ENCODE results near the gene ABCC3.

ABCC3 gene

DNA sequence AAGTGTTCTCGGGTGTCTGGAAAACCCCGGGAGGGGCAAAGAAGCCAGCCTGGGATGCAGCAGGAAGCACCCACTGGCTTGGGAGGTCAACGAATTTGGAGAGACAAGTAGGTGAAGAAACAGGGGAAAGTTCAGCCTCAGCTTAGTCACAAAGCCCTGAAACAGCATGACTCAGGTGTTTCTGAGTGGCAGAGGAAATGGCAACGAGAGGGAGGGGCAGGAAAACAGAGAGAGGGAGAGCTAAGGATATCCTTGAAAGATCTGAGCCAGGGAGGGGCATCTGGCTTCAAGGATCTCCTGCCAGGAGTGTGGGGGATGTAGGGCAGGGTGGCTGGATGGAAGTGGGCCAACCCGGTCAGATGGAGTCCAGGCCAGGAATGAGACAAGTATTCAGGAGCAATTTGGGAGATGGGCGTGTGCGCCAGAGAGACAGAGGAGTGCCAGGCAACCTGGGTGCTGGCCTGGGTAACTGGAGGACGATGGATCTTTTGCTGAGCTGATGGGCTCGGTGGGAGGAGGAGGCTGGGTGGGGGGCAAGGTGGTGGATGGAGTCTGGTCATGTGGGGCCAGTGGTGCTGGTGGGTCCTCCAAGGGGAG lies 27.2 kb downstream of the ABCC3 start:
- ChIA-PET POLR2A (no interaction called here), CTCF (interaction anchor here (0.6 to 1.3 kb wide), 4 partner anchors 12 to 180 kb away, joined by 3 to 4 read pairs (median 3); no protein-coding TSS in a partner anchor)
- no peak for DNase-seq (ENCODE audit: extremely low spot score)
- TF ChIP-seq CTBP1 (IDR thresholded peaks at IDR 0.05; ENCODE audit: borderline replicate concordance) (no peak), TARDBP (IDR thresholded peaks at IDR 0.05) (no peak), ZNF384 (IDR thresholded peaks at IDR 0.05) (no peak), SUZ12 (IDR thresholded peaks at IDR 0.05) (no peak), ARNT (IDR thresholded peaks at IDR 0.05) (no peak), HDGF (IDR thresholded peaks at IDR 0.05; ENCODE audit: borderline replicate concordance) (no peak), FOXM1 (IDR thresholded peaks at IDR 0.05; ENCODE audit: borderline replicate concordance) (no peak), BHLHE40 (IDR thresholded peaks at IDR 0.05; ENCODE audit: borderline replicate concordance) (no peak), PKNOX1 (IDR thresholded peaks at IDR 0.05) (no peak), NFRKB (IDR thresholded peaks at IDR 0.05) (no peak)

GRCh38 chr17:50662632-50663225 lies 28.0 kb downstream of the ABCC3 start:
- POLR2A ChIA-PET = no interaction called here

GRCh38 chr17:50663812-50664374 lies 29.2 kb downstream of the ABCC3 start:
- ChIA-PET CTCF (no interaction called here), POLR2A (no interaction called here)
- no peak for TF ChIP-seq HDGF (IDR thresholded peaks at IDR 0.05; ENCODE audit: borderline replicate concordance)
- TF ChIP-seq FOXA1 (IDR thresholded peaks at IDR 0.05) = no peak
- no peak for TF ChIP-seq NFRKB (IDR thresholded peaks at IDR 0.05)
- TF ChIP-seq ARNT (IDR thresholded peaks at IDR 0.05) = no peak
- TF ChIP-seq LEF1 (IDR thresholded peaks at IDR 0.05; ENCODE audit: borderline replicate concordance) = no peak
- TF ChIP-seq PKNOX1 (IDR thresholded peaks at IDR 0.05) = no peak
- no peak for TF ChIP-seq FOXK2 (IDR thresholded peaks at IDR 0.05)
- no peak for TF ChIP-seq CTBP1 (IDR thresholded peaks at IDR 0.05; ENCODE audit: borderline replicate concordance)
- TF ChIP-seq ZNF384 (IDR thresholded peaks at IDR 0.05) = no peak
- TF ChIP-seq SUZ12 (IDR thresholded peaks at IDR 0.05) = no peak
- no peak for TF ChIP-seq L3MBTL2 (conservative IDR thresholded peaks at IDR 0.05)
- no peak for DNase-seq (ENCODE audit: extremely low spot score)

More at GRCh38 chr17:50662632-50663225, 28.0 kb downstream of the ABCC3 start:
- TF ChIP-seq NFRKB (IDR thresholded peaks at IDR 0.05) (no peak), SP1 (IDR thresholded peaks at IDR 0.05) (no peak), L3MBTL2 (conservative IDR thresholded peaks at IDR 0.05) (no peak), PKNOX1 (IDR thresholded peaks at IDR 0.05) (no peak), HDGF (IDR thresholded peaks at IDR 0.05; ENCODE audit: borderline replicate concordance) (no peak), CTBP1 (IDR thresholded peaks at IDR 0.05; ENCODE audit: borderline replicate concordance) (no peak), BHLHE40 (IDR thresholded peaks at IDR 0.05; ENCODE audit: borderline replicate concordance) (no peak), FOXM1 (IDR thresholded peaks at IDR 0.05; ENCODE audit: borderline replicate concordance) (no peak), ZNF384 (IDR thresholded peaks at IDR 0.05) (no peak), FOXK2 (IDR thresholded peaks at IDR 0.05) (no peak)
- no peak for DNase-seq (ENCODE audit: extremely low spot score)
- CTCF ChIA-PET = interaction anchor here (1.1 kb wide), 1 partner anchor 13 kb away, joined by 4 read pairs; no protein-coding TSS in a partner anchor

- no peak for DNase-seq (ENCODE audit: extremely low spot score)
- TF ChIP-seq ZNF384 (IDR thresholded peaks at IDR 0.05) (no peak), SUZ12 (IDR thresholded peaks at IDR 0.05) (no peak), SP1 (IDR thresholded peaks at IDR 0.05) (no peak), FOXM1 (IDR thresholded peaks at IDR 0.05; ENCODE audit: borderline replicate concordance) (no peak), TARDBP (IDR thresholded peaks at IDR 0.05) (no peak), L3MBTL2 (conservative IDR thresholded peaks at IDR 0.05) (no peak), ELF4 (IDR thresholded peaks at IDR 0.05) (no peak), FOXA1 (IDR thresholded peaks at IDR 0.05) (no peak), ARNT (IDR thresholded peaks at IDR 0.05) (no peak), FOXK2 (IDR thresholded peaks at IDR 0.05) (no peak), LEF1 (IDR thresholded peaks at IDR 0.05; ENCODE audit: borderline replicate concordance) (no peak), NFRKB (IDR thresholded peaks at IDR 0.05) (no peak), CTBP1 (IDR thresholded peaks at IDR 0.05; ENCODE audit: borderline replicate concordance) (no peak), HDGF (IDR thresholded peaks at IDR 0.05; ENCODE audit: borderline replicate concordance) (no peak), PKNOX1 (IDR thresholded peaks at IDR 0.05) (no peak)
- ChIA-PET CTCF (no interaction called here), POLR2A (interaction anchor here (1.1 kb wide), 1 partner anchor 16 kb away, joined by 3 read pairs; no protein-coding TSS in a partner anchor)
Observed at GRCh38 chr17:50664788-50665458, 30.2 kb downstream of the ABCC3 start.

- TF ChIP-seq SP1 (IDR thresholded peaks at IDR 0.05) (no peak), CTBP1 (IDR thresholded peaks at IDR 0.05; ENCODE audit: borderline replicate concordance) (no peak), PKNOX1 (IDR thresholded peaks at IDR 0.05) (no peak), FOXA1 (IDR thresholded peaks at IDR 0.05) (no peak), HDGF (IDR thresholded peaks at IDR 0.05; ENCODE audit: borderline replicate concordance) (no peak), L3MBTL2 (conservative IDR thresholded peaks at IDR 0.05) (no peak), TARDBP (IDR thresholded peaks at IDR 0.05) (no peak), ZNF384 (IDR thresholded peaks at IDR 0.05) (no peak), SUZ12 (IDR thresholded peaks at IDR 0.05) (no peak), FOXM1 (IDR thresholded peaks at IDR 0.05; ENCODE audit: borderline replicate concordance) (no peak), FOXK2 (IDR thresholded peaks at IDR 0.05) (no peak), LEF1 (IDR thresholded peaks at IDR 0.05; ENCODE audit: borderline replicate concordance) (no peak), ELF4 (IDR thresholded peaks at IDR 0.05) (no peak), BHLHE40 (IDR thresholded peaks at IDR 0.05; ENCODE audit: borderline replicate concordance) (no peak), NFRKB (IDR thresholded peaks at IDR 0.05) (no peak), ARNT (IDR thresholded peaks at IDR 0.05) (no peak)
- CTCF ChIA-PET = no interaction called here
- DNase-seq (ENCODE audit: extremely low spot score) = no peak
- POLR2A ChIA-PET = interaction anchor here (1.1 kb wide), 1 partner anchor 17 kb away, joined by 3 read pairs; no protein-coding TSS in a partner anchor
Observed at GRCh38 chr17:50665838-50666237, 31.2 kb downstream of the ABCC3 start.

Measured in HEK293T (cell line).